HG03108 (cell line): ENCODE measurements around the gene CMPK1.

ENCODE experiments used
- ATAC-seq: cut with Tn5 transposase; IDR thresholded peaks from one replicate; pipeline ENCODE4 v1.9.1; 2021; ENCODE audit warnings: moderate library complexity; ENCODE audit not compliant: unreplicated experiment

The CMPK1 gene

DNA sequence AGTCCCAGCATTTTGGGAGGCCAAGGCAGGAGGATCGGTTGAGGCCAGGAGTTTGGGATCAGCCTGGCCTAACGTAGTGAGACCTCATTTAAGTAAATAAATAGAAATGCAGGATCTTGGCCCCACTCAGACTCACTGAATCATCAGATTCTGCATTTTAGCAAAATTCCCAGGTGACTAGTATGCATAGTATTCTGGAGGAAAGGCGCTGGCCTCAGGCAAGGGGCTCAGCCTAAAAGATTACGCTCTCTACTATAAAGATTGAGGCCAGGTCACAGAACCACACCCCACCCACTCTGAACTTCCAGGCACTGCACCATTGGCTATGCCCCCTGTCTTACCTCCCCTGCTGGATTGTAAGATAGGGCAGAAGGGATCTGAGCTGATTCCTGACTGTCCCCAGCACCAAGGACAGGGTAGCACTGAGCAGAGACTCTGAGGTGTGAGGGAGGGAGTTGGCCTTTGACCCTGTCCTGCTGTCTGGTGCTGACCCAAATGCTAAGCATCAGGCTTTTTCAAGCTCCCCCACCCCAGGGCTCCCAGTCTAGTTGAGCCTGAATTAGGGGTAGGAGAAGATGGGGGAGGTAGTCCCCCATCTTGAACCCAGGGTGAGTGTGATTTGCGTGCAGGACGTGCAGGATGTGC lies 85.2 kb downstream of the CMPK1 start:
- ATAC-seq: no peak

DNA sequence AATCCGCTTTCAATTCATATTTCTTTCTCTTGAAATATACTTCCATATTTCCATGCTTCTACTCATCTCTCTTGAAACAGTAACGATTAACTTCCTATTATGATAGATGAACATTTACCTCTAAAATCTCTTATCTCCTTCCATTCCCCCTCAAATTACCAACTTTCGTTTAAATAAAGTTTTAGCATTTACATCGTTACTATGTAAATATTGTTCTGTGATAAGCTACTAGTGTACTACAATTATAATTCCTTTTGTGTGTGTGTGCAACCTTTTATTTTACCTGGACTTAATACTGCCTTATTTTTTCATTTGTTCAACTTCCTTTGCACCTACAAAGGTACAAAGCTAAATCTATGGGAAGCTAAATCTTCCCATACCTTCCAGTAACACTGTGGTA lies 87.0 kb downstream of the CMPK1 start:
- ATAC-seq: no peak

DNA sequence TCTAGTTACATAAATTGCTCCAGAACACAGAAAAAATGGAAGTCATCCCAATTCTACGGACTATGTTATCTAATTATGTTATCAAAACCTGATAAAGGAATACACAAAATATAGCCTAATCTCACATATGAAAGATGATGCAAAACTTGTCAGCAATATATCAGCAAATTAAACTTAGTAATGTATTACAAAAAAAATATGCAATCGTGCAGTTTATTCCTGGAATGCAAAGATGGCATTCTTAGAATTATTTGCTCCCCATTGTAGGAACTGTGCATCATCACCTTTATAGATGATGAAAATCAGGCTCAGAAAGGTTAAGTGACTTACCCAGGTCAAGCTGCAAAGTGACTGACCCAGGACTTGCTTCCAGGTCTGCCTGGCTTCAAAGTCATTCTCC lies 90.3 kb downstream of the CMPK1 start:
- no peak for ATAC-seq

DNA sequence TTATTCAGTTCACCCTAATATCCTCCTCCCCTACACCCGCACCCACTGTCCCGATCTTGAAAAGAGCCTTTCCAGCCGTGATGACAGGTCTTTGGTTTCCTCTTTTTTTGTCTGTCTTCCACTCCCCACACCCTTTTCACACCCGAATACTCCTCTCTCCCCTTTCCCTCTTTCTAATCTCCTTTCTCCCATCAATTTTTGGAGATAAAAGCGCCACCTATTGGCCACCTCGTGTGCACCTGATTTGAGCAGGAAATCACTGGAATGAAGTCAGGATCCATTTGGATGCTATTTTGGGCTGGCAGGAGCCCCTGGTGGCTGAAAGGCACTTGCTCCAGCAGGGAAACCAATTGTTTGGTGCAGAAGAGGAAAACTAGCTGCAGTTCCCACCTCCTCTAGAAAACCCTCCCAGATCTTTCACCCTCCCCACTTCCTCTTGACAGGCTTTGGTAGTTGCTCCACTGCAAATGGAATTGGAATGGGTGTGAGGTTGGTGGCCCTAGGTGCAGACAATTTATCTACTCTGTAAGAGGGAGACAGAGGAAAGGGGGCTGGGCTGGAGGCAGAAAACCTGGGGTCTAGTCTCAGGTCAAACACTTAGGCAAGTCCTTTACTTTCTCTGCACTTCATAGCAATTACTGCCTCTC lies 90.9 kb downstream of the CMPK1 start:
- ATAC-seq: no peak
